SK-MEL-5 (cell line): Measurements from ENCODE around the gene TMEM184B. TPM values are rescaled to one million over a fixed set of nuclear protein-coding genes. Genes with fewer than 3 reads are reported as not detected.

Experiments used
- DNase-seq: peaks from one replicate; pipeline ENCODE4 v3.0.0-alpha.2; 2016; ENCODE audit warnings: low read depth, low spot score
- in situ Hi-C: cut with HindIII; loops from 2 replicates; pipeline ENCODE4 v1.10.0; 2016; ENCODE audit warnings: low sequenced_read_pairs, high pct_unique_total_duplicates, low pct_unique_long_range_greater_than_20kb
- total RNA-seq: library from RNA; depleted of rRNA; stranded (reverse); fragments of >200 nt; shearing (Covaris generic); gene quantifications from 2 replicates; pipeline ENCODE4 v1.2.3, GENCODE V29; 2014

Gene TMEM184B
- total RNA-seq, 1 experiment from 2014 or later = 12.7 TPM

DNA sequence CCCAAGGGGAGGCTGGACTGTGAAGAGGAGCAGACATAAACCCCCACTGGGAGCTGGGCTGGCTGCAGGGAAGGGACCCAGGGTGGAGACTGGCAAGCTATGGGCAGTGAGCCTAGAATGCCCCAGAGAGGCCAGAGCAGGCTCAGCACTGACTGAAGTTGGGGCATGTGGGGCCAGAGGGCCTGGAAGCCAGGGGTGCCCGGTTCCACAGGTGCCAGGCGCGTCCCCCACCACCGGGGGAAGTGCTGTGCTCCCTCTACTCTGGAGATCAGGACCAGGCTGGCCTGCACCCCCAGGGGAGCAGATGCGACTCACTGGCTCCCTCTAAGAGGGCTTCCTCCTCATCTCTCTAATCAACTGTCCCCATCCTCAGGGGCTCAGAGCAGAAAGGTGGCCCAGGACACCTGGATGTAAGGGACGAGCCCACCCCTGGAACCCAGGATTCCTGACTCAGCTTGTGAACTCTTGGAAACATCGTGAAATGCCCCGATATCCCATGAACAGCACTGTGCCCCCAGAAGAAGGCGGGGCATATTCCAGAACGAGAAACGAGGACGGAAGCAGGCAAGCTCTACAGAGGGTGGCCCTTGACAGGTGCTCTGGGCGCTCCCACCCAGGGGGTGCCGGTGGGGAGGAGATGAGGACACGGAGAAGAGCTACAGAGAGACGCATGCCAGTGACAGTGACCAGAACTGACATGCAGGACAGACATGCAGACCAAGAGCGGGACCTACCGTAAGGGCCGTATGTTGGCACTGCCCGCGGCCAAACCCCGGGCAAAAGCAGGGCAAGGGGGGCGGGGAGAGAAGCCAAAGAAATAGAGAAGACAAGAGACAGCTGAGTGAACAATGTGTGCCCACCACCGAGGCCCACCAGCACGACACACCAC is 50.7 kb downstream of the TMEM184B start:
- in situ Hi-C loops = no loop called here
- no peak for DNase-seq

DNA sequence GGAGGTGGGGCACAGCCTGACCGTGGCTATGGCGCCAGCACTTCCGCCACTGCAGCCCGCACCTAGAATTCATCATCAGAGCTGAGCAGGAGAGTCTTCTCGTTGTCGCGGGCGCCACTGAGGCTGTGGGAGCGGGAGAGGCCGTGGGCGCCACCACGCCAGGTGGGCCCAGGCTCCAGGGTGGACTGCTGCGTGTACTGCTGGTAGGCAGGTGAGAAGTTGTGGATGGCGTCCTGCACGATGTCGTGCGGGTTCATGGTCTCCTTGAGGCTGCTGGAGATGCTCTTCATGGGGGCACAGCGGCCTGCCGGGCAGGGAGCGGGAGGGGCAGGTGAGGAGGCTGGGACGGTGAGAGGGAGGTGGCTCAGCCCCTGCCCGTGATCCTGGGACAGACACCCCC is 51.4 kb downstream of the TMEM184B start:
- no peak for DNase-seq
- in situ Hi-C loops = no loop called here

DNA sequence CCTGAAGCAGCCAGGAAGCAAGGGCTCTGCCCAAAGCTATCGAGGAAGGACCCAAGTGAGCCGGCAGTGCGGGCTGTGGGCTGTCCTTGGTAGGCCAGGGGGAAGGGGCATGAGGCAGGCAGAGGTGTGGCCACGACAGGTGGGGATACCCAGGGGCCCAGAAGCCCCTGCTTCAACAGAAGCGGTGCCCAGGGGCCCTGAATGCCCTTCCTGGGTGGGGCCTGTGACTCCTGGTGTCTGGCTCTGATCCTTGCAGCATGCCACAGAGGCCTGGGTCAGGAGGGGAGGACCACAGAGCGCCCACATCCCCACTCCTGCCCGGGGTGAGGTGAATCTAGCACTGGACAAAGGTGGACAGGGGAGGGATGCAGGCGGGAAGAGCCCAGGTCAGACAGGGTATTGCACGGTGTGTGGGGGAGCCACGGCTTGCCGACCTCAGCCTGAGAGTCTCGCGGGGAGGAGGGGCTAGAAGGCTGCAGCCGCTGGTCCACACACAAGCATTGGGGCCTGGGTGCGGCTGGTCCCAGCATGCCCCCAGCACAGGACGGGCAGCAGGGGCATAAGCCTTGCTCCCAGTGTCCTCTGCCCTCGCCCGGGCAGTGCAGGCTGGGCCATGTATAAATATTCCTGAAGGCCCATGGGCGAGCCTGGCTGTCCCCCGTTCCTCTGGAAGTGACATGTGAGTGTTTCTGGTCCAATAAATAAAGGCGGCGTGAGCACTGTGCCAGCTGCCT is 52.0 kb downstream of the TMEM184B start:
- DNase-seq = no peak
- in situ Hi-C loops = no loop called here

DNA sequence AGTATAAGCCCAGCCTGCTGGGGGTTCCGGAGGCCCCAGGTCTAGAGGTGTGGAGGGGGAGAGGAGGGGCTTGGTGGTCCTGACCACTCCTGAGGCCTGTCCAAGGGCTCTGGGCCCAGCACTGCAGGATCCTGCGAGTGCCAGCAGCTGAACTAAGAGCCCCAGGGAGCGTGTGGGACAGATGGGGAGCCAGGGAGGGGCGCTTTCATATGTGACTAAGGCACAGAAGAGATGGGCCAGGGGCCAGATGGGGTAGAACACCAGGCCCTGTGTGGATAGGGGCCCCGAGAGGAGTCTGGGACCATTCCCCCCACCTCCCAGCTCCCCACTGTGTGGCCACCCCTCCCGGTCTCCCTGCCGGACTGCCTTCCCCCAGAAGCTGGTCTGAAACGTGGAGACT is 52.6 kb downstream of the TMEM184B start:
- no peak for DNase-seq
- in situ Hi-C loops = no loop called here

DNA sequence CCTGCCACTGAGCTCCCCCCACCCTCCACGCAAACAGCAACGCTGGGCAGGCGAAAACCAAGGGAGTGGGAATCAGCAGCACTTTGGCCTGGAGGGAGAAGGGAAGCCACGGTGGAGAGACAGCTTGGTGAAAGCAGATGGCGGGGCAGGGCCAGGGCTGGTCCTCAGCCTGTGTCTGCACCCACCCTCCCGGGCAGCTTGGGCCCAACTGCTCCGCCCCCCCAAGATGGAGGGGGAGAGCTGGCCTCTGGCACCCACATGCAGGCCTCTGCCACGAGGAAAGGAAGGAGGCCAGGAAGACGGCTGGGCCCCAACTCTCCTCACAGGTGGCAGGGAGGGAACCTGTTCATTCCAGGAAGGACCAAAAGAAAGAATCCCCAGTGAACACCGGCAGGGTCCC is 53.2 kb downstream of the TMEM184B start:
- DNase-seq = no peak
- in situ Hi-C loops = no loop called here

DNA sequence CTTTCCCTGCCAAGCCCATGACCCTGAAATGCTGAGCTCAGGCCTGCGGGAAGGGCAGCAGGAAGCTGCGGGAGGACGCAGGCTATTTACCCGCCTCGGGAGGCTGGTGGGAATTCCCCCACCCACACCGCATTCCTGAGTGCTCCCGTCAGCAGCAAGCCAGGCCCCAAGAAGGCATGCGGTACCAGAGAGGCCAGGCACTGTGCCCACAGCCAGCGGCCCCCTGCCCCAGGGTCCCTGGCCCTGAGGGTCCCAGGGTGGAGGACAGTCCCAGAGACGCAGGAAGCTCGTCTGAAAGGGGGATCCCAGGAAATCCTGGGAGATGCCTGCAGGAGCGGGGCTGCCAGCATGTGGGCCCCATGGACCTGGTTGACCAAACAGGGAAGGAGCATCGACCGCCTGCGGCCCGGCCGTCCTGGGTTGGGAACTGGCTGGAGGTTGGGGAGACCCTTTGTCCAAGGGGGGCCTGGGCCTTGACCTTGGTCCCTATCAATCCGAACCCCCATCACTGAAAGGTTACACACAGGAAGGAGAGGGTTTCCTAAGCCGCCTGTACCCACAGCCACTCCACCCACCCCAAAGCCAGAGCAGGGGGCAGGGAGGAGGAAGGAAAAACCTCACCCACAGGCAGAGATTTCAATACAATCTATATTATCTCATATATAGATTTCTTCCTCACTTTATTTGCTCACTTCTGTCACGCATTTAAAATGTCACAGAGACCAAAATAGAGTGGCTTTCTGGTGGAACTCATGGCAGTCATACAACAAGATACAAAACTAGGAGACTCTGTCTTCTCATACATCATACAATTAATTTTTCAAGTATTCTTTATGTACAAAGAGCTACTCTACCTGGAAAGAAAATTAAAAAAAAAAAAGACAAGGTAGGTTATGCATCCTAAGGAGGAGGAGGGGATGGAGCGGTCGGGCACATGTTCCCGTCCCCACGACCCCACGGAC is 53.9 kb downstream of the TMEM184B start:
- DNase-seq = peak; percentile 79
- in situ Hi-C loops = no loop called here

DNA sequence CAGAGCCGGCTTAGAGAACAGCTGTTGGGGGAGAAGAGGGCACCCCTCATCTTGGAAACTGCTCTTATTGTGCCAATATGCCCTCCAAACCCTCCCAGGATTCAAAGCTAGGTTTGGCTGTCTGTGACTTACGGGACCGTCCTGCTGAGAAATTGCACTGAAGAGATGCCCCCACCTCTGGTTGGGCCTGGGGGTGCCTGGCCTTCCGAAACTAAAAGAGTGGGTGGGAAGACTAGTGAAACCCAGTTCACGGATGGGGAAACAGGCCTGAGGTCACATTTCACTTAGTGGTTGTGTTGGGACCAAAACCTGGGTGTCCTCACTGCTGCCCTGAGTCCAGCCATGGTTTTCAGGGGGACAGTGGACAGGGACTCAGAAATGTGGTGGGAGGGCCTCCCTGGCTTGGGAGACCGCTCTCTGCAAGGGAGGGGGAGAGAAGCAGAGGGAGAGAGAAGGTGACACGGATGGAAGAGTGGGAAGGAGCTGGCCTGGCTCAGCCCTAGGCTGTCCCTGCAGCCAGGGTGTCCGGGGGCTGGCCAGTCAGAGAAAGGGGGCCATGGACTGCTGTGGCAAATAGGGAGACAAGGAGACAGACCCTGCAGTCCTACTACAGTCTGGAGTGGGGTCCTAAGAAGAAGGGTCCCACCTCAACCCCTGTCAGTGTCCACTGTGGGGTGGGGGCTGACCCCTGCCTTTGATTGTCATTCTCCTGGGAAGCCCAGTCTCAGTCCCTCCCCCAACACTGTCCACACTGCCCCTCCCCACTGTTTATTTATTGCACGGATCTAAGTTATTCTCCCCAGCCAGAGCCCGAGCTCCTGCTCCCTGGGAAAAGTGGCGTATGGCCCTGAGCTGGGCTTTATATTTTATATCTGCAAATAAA is 57.4 kb downstream of the TMEM184B start:
- in situ Hi-C loops = no loop called here
- DNase-seq = no peak

DNA sequence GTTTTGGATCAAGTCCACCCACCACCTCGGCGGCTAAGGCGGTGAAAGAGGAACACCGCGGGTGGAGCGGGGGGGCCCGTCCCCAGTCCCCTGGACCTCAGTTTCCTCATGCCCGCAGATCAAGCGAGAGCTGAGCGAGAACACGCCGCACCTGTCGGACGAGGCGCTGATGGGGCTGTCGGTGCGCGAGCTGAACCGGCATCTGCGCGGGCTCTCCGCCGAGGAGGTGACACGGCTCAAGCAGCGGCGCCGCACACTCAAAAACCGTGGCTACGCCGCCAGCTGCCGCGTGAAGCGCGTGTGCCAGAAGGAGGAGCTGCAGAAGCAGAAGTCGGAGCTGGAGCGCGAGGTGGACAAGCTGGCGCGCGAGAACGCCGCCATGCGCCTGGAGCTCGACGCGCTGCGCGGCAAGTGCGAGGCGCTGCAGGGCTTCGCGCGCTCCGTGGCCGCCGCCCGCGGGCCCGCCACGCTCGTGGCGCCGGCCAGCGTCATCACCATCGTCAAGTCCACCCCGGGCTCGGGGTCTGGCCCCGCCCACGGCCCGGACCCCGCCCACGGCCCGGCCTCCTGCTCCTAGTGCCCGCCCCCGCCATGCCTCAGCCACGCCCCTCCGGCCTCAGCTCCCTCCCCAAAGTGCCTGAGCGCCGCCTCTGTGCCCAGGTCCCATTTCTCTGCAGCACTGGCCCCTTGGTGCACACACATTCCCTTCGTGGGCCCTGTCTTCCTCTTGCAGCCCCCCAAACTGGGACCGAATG is 58.3 kb downstream of the TMEM184B start:
- DNase-seq = peak; percentile 62

DNA sequence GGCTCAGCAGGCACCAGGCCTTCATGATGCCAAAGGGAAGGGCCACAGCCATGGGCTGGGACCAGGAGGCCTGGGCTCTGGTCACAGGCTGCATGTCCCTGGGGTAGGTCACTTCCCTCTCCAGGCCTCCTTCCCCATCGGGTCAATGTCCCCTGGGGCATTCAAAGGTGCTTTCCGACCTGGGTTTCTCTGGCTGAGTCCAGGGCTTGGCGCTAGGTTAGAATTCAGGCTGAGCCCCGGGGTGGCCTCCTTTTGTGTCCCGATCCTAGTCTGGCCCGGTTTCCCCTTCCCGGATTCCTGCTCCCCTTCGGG is 58.9 kb downstream of the TMEM184B start:
- no peak for DNase-seq
- in situ Hi-C loops = no loop called here

More for the DNA sequence above, 58.3 kb downstream of the TMEM184B start:
- in situ Hi-C loops = no loop called here

DNA sequence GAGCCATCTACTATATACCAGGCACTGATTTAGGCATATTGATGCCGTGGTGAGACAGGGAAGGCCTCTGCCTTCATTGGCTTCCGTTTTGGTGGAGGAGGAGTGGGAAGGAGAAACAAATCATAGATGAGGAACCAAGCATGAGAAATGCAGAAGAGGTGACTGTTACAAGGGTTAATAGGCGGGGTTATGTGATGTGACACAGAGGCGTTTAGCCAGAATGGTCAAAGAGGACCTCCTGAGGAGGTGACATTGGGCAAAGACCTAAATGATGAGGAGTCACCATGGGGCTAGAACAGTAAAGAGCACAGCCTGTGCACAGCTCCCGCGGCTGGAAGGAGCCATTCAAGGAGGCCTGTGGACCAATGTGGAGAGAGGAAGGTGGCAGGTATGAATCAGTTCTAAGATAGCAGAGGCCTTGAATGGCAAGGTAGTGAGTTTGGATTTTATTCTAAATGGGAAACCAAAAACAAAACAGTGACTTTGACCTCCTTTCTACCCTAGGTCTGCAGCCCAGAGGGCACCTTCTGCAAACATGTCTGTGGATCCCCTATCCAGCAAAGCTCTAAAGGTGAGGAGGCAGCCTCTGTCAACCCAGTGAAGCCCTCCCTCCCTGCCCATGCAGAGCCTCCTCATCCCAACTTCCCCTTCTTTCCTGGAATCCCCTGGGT is 59.4 kb downstream of the TMEM184B start:
- DNase-seq = no peak
- in situ Hi-C loops = no loop called here

DNA sequence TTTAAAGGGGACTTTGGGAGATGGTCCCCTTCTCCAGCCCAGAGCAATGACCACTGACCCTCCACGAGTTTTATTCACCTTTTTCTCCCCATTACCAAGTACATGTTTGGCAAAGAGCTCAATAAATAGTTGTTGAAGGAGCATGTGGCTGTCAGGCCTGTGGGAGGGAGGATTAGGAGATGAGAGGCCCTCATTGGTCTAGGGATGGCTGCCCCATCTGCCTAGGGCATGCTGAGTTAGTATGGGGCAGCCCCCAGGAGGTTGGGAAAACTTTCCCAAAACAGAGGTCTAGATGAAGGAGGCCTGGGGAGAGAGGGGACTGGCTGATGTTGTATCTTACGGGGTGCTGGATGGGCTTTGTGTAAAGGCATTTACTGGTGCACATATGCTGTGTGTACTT is 60.4 kb downstream of the TMEM184B start:
- in situ Hi-C loops = no loop called here
- DNase-seq = no peak

DNA sequence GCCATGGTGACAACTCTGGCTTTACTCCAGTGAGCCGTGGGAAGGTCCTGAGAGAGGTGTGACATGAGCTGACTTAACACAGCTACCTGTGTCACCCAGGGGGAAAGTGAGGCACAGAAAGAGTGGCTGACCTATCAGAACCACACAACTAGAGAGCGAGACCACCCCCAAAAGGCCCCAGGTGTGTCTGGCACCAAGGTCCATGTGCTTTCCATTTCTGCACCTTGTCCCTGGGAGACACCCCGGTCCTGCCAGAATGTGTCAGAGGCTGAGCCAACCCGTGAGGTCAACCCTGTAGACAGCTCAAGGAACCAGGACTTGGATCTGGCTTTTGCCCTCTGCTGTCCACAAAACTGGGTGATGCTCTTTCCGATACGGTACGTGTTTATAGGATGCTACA is 61.3 kb downstream of the TMEM184B start:
- no peak for DNase-seq
- in situ Hi-C loops = no loop called here

DNA sequence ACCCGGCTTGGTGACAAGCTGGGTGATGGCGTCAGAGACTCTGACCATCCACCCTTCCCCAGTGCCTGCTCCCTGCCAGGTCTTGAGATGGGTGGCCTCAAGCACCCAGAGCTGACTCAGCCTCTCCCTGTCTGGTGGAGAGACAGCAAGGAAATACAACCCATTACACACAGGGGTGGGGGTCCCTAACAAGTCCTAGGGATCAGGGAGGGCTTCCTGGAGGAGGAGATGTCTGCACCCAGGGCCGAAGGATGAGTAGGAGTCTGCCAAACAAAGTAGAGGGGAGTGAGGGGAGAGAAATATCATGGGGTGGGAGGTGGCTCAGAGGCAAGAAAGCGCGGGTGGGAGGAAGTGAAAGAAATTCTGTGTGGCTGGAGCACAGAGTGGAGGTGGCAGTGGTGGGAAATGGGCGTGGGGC is 64.2 kb downstream of the TMEM184B start:
- no peak for DNase-seq
- in situ Hi-C loops = no loop called here

DNA sequence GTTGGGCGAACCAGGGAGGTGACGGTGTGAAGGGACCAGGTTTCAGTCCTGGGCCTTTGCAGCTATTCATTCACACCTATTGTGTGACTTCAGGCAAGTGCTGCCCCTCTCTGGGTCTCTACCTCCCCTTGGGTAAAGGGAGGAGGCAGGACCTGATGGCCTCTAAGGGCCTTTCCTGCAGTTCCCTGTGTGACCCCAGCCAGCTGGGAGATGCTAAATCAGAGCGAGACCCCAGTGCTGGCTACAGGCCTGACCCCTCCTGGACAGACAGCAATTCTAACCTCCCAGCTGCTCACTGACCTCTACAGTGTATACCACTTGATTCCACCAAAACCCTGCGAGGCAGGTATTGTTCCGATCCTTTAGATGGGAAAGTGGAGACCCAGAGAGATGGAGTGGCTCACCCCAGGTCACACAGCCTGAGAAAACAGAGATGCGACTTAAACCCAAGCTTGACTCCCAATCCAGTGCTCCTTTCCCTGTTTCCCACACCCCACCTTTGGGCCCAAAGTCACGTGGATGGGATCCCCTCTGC is 64.8 kb downstream of the TMEM184B start:
- DNase-seq = no peak

DNA sequence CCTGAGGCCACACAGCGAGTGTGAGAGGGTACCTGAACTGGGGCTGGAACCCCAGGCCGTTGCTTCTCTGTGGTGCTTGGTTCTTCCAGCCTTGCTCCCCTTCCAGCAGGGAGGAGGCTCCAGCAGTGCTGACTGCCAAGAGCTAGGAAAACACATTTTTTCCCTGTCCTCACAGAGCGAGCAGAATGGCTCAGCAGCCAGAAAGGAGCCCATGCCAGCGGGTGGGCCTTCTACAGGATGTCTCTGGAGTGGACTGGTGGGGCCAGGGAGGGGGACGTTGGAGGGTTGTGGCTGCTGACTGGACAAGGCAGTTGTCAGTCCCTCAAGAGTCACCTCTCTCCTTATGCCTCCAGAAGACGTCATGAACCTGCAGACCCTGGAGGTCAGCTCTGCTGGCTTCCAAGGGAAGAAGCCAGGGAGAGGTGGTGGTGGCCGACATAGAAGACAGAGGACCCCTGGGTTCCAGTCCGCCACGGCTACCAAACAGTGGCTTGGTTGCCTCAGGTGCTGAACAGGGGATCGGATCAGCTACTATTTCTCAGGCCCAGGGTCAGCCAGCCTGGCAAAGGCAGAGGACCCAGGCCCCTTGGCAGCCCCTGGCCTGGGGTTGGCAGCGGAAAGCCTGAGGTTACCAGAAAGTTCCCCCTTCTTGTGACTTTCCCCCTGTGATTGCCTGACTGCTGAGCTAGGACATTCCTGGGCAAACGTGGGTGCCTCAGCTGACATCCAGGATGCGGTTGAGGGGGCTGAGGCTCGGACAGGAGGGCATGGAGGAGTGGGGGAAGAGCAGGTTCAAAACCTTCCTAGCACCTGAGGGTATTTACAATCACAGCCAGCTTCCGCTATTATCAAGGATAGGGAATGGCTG is 67.3 kb downstream of the TMEM184B start:
- no peak for DNase-seq
- in situ Hi-C loops = no loop called here

More for the DNA sequence above, 64.8 kb downstream of the TMEM184B start:
- in situ Hi-C loops = no loop called here
